HG03342 (cell line): ENCODE results near the gene RGS1.

Experiments
- ATAC-seq: cut with Tn5 transposase; IDR thresholded peaks from one replicate; pipeline ENCODE4 v1.9.1; 2021; ENCODE audit warnings: mild to moderate bottlenecking, moderate library complexity; ENCODE audit not compliant: unreplicated experiment

The RGS1 gene

DNA sequence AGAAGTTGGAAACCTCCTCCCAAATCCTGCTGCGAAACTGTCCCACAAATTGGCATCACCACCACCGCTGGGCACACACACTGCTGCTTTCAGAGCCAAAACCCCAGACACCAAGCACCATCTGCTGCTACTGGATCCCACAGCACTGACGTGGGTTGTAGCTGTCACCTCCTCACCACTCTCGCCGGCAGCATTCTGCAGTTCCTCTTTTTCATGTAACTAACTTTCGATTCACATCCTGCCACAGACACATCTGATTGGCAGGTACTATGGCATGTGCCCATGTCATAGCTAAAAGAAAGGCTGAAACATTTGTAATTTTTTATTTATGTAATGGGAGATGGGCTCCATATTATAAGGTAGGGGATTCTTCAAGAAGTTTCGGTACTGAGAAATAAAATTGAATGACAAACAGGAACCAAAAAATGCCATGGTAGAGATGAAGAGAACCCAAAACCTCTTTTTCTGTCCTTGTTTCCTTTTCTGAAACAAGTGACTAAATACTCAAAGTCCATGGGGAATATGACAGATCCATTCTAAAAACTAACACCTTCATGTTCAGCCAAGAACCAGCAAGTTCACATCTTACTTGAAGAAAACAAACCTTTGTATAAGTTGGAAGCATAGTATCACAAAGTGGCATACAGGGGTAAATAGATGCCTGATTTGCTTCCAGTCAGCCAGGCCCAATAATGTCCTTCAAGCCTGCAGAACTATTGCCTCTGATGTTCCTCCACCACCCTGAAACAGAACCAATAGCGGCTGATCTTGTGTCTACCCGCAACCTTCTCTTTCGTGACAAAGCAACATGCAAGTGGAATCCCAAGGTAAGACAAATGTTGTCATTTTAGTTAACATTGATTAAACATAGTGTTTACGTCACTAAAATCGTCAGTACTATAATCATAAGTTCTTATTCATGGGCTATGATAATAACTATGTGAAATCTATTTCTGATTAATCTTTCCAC is 33.8 kb downstream of the RGS1 start:
- peak; percentile 100 for ATAC-seq

- ATAC-seq, result no peak
These were observed 34.7 kb downstream of the RGS1 start for GRCh38 chr1:192610112-192610889.

GRCh38 chr1:192615055-192615454 is 39.5 kb downstream of the RGS1 start:
- ATAC-seq, result peak; percentile 47

GRCh38 chr1:192620071-192620635 is 44.6 kb downstream of the RGS1 start:
- no peak for ATAC-seq

GRCh38 chr1:192626366-192627179 is 51.0 kb downstream of the RGS1 start:
- peak; percentile 89 for ATAC-seq

- ATAC-seq, result peak; percentile 51
These were observed 52.3 kb downstream of the RGS1 start for GRCh38 chr1:192627901-192628300.

DNA sequence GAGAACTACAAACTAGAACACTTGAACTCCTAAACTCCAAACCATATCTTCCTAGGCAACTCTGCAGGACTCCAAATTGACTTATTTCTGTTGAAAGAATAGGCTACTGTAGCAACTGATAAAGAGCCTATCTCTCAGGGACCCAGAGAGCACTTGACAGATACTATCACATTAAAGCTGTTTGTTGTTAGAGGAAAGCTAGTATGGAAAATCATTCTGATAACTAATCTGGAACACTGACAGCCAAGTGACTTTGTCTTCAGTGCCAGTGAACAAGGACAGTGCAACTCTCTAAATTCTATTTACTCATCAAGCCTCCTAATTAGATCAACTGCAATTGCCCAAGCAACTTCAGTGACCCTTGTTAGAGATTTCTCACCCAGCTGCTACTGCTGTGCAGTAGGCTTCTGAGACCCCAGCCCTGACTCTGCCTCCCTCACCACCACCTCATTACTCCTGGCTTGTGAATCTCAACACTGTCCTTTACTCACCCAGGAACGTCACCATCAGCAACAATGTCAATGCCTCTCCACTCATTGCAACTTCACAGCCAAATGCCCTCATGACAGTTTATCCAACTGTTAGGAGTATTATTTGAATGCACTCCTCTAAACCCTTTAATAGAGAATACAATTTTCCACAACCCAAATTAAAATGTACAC is 53.0 kb downstream of the RGS1 start:
- ATAC-seq, result no peak

GRCh38 chr1:192629612-192630011 is 54.0 kb downstream of the RGS1 start:
- no peak for ATAC-seq
